HEK293 (cell line): ENCODE results near the gene TRIM7.

ENCODE experiments used
- ATF2 ChIP-seq: fragments of 450-650 bp; formaldehyde crosslinking; IDR thresholded peaks from 2 replicates; pipeline ENCODE4 v1.5.1; 2016; ENCODE audit warnings: missing biosample characterization, missing genetic modification characterization, low read depth
- CTCF ChIP-seq: fragments of 450-650 bp; formaldehyde crosslinking; IDR thresholded peaks from 2 replicates; pipeline ENCODE4 v1.5.1; 2016; ENCODE audit warnings: missing biosample characterization, missing genetic modification characterization
- MYNN ChIP-seq: fragments of 450-650 bp; formaldehyde crosslinking; IDR thresholded peaks from 2 replicates; pipeline ENCODE4 v1.5.1; 2016; ENCODE audit warnings: missing biosample characterization, missing genetic modification characterization, borderline replicate concordance
- SCRT1 ChIP-seq: fragments of 450-650 bp; formaldehyde crosslinking; IDR thresholded peaks from 2 replicates; pipeline ENCODE4 v1.5.1; 2016; ENCODE audit warnings: missing biosample characterization, missing genetic modification characterization, borderline replicate concordance
- SP2 ChIP-seq: fragments of 450-650 bp; formaldehyde crosslinking; IDR thresholded peaks from 2 replicates; pipeline ENCODE4 v1.5.1; 2016; ENCODE audit warnings: missing biosample characterization, missing genetic modification characterization
- ZEB2 ChIP-seq: fragments of 450-650 bp; formaldehyde crosslinking; IDR thresholded peaks from 2 replicates; pipeline ENCODE4 v1.5.1; 2016; ENCODE audit warnings: missing biosample characterization, missing genetic modification characterization
- ZNF362 ChIP-seq: fragments of 450-650 bp; formaldehyde crosslinking; IDR thresholded peaks from 2 replicates; pipeline ENCODE4 v1.5.1; 2016; ENCODE audit warnings: missing biosample characterization, missing genetic modification characterization
- ZNF560 ChIP-seq: fragments of 450-650 bp; formaldehyde crosslinking; IDR thresholded peaks from 2 replicates; pipeline ENCODE4 v1.5.1; 2017; ENCODE audit warnings: missing biosample characterization, missing genetic modification characterization, borderline replicate concordance
- ZNF658 ChIP-seq: fragments of 450-650 bp; formaldehyde crosslinking; IDR thresholded peaks from 2 replicates; pipeline ENCODE4; 2016; ENCODE audit warnings: missing biosample characterization, missing genetic modification characterization

- TF ChIP-seq ATF2 (tag by site-specific recombination) (no peak), ZEB2 (tag by site-specific recombination) (no peak), ZNF362 (tag by site-specific recombination) (no peak), CTCF (tag by site-specific recombination) (no peak), ZNF560 (tag by site-specific recombination) (no peak), SCRT1 (no peak), SP2 (tag by site-specific recombination) (no peak), MYNN (tag by site-specific recombination) (no peak), ZNF658 (tag by site-specific recombination) (no peak)
These were observed 1.8 kb downstream of the TRIM7 start for GRCh38 chr5:181203093-181203711.
